HepG2 (cell line): Measurements from ENCODE around the gene LRRTM3.

Source experiments
- HDAC1 ChIP-seq: sonication (generic); formaldehyde crosslinking; IDR thresholded peaks from 2 replicates; pipeline ENCODE4 v1.5.1; 2020; ENCODE audit warnings: mild to moderate bottlenecking, missing genetic modification reagents
- ZNF180 ChIP-seq: sonication (generic); formaldehyde crosslinking; IDR thresholded peaks from 2 replicates; pipeline ENCODE4 v1.4.0; 2020; ENCODE audit warnings: low read depth, missing genetic modification reagents, borderline replicate concordance

GRCh38 chr10:66925373-66925772 is 463 bp upstream of the LRRTM3 start:
- TF ChIP-seq HDAC1 (no peak), ZNF180 (CRISPR knock-in tag) (no peak)
